GM18907 (cell line): Measurements from ENCODE around the gene EPHA7.

Experiments
- ATAC-seq: cut with Tn5 transposase; IDR thresholded peaks from one replicate; pipeline ENCODE4 v1.9.1; 2021; ENCODE audit warnings: mild to moderate bottlenecking, moderate library complexity; ENCODE audit not compliant: unreplicated experiment

The EPHA7 gene

DNA sequence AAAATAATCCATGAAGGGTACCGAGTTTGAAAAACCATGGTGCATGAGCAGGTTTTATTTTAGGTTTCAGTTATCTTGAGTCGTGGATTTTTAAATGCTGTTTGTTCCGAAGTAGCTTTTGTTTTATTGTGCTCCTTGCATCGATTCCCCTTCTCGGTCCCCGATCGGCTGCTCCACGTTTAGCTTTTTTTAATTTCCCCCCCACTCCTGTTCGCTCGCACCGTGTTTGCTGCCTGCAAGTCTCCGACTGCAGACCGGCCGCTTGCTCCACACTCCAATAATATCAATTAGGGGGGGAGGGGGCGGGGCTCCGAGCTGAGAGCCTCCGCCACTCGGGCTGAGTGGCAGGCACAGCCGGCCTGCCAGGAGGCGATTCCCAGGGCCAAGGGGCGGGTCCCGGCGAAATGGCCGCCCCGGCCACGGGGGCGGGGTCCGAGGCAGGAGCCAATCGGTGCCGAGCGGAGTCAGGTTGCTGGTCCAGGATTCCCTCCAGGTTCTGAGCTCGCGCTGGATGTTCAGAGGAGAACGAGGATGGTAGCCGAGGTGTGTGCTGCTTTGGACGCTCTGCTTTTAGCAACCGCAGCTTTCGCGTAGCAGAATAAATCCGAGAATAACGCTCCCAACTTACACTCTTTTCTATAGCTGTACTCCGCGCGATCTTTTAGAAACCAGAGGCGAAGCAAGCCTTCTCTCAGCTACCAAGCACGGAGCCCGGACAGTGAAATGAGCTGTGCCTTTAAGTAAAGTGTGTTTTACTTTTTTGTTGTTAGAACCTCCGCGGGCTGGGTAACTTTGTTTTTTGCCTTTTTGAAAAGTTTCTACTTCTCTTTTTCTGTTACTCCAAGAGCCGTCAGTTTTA is at the start of gene EPHA7:
TSS of gene EPHA7 (minus strand) at position 256 of the 859 bp plus-strand sequence. CDS start at position 38, 218 bp downstream.
- peak; percentile 94 for ATAC-seq

DNA sequence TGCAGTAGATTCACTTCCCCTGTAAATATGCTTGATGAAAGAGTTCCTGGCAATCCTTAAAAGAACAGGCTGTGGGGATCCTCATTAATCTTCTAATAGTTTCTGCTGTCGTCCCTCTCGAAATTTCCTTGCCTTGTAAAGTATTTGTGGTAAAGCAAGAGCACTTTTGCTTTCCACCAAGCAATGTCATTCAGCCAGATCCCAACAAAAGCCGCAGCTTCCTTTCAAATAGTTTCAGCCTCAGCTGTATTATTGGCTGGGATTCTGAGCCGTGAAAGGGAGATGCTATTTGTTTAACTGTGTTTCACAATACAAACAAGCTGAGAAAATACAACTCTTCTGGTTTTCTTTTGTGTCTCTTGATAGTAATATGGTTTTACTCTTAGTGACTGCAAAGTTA is 48.9 kb upstream of the EPHA7 start:
- no peak for ATAC-seq

GRCh38 chr6:93454533-93454932 is 35.2 kb upstream of the EPHA7 start:
- no peak for ATAC-seq

DNA sequence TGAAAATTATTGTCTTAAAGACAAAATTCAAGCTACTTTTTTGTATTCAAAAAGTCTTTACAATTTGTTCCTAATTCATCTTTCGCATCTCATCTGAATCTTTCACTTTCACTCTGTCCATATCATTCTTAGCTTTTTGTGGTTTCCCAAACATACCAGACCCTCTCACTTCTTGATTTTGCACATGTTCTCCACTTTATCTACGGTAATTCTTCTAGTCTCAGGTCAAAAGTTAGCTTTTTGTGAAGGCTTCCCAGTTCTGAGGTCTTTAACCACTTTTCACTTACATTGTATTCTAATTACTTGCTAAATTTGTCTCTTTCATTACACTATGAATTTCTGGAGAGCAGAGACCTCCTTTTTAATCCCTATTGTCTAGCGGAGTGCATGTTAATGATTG is 34.6 kb upstream of the EPHA7 start:
- ATAC-seq = peak; percentile 75

GRCh38 chr6:93447874-93448273 is 28.5 kb upstream of the EPHA7 start:
- ATAC-seq = no peak

DNA sequence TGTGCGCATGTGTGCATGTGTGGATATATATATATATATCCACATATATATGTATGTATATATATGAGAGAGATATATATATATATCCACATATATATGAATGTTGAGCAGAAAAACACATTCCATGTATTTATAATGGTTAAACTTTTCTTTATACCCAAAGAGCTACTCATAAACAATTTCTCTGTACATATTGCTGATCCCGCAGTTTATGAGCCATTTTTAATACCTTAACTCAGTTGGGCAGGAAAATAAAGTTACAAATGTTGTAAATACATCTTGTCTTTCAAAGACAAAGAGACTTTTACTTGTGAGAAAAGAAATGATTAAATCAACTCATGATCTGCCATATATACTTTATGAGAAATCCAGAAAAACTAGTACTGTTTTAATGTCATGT is 18.1 kb upstream of the EPHA7 start:
- no peak for ATAC-seq

GRCh38 chr6:93433592-93433991 is 14.2 kb upstream of the EPHA7 start:
- no peak for ATAC-seq

DNA sequence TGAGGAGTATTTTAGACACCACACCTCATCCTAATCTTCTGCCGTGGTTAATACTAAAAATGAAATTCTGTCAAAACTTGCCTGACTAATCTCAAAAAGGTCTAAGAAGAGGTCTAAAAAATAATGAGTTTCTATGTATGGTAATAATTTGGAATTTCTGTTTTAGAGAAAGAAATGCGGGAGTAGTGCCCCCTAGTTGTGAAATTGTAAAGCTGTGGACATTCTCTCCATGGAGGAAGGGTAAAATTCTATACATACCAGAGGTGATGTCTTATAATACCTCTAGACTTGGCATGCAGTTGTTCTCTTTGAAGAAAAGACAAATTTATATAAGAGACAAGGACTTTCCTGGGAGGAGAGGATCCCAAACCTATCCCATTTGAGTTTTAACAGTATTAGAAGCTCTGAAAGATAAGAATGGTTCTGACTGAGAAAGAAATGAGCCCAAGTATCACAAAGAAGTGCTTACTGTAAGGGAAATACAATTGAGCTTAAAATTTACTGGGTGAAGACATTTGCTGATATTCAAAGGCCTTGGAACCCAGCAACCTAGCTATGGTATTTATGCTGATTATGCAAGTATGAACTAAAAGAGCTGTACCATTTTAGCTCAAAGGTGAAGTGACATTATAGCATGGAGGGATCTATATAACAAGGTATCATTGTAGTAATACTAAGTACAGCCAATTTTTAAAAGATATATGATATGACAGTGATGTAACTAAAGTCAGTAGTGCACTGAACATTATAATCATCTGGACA is 5.1 kb upstream of the EPHA7 start:
- no peak for ATAC-seq

DNA sequence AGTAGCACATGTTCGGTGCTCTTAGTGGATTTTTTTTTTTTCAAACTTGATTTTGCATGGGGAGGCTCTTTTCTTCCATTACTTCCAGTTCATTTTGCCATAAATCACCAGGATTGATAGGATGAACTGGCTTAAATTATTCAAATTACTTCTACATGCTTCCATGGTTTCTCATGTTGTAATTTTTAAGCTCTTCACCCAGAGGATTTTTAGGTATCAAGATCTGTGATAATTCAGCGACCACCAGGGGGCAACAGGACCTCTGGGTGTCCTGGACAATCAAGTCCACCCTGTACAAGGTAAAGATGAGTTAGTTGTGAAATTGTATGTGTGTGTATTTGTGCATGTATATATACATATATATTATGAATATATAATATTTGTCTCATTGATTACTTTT is 4.2 kb upstream of the EPHA7 start:
- no peak for ATAC-seq

DNA sequence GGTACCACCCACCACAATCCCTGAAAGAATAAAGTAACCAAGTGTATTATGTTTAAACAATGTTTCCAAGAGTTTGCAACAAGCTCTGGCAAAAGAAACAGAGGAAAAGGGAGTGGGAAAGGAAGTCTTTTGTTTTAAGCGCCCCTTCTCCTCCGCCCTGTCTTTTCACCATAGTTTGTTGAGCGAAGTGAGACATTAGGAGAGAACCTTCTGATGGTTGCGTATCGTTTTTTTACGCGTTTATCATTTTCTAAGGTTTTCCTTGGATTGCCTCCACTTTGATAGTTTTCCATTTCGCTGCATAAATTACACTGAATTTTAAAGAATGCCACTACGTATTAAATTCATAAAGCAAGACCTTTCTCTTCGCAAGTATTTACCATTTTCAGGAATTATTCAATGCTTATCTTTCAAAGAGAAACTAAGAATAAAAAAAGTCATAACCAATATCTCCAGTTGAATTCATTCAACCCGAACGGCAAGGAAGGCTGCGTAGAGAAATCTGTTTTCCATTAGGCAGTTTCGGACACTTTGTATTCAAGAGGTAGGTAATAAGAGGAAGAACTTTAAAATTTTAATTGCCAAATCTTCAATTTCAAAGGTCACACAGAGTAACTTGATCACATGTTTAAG is 920 bp upstream of the EPHA7 start:
- no peak for ATAC-seq

DNA sequence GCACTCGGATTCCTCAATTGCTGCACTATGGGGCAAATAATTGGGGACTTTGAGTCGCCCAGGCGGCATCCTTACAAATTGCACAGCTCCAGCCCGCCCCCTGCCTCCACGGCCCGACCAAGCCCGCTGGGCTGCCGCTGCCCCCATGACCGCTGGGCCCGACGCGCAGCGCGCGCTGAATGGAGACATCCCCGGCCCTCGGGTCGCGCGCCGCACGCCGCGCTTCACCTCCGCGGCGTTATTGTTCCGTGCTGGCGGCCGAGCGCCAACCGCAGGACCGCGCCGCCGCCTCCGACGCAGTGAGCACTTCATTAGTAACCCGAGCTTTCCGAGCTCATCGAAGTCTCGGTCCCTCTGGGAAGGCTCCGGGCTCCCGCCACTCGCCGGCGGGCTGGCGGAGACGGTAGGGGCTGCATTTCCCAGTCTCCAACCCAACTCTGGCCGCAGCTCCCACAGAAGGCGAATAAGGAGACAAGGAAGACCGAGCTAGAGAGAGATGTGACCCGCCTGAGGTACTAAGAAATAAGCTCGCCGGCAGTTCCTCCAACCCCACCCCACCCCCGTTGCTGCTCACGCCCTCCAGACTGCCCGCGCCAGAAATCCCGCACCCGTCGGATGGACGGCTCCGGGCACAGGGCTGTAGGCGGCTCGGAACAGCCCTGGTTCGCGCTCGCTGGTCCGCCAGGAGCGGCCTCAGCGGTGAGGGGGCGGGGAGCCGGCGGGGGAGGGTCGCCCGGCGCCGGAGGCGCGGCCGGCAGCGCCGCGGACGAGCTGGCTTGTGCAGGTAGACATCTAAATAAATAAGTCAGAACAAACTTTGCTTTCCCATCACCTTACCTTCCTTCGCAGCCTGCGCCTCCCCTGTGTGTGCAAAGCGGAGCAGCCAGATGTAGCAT is 703 bp downstream of the EPHA7 start:
- ATAC-seq = peak; percentile 14

DNA sequence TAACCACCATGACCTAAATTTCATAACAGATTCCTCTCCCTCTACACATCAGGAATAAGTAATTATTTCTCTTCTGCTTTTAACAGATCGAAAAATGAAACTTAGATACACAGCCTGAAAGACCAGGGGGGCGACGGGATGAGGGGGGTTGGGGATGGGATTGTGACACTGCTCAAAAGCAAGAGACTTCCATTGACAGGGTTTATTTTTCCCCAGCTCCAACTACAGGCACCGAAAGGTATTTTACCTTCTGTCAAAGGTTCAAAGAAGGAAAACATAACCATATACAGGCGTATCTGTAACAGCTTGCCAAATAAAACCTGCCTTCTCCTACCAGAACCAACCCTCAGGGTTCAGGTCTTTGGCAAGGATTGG is 1.3 kb downstream of the EPHA7 start:
- no peak for ATAC-seq

DNA sequence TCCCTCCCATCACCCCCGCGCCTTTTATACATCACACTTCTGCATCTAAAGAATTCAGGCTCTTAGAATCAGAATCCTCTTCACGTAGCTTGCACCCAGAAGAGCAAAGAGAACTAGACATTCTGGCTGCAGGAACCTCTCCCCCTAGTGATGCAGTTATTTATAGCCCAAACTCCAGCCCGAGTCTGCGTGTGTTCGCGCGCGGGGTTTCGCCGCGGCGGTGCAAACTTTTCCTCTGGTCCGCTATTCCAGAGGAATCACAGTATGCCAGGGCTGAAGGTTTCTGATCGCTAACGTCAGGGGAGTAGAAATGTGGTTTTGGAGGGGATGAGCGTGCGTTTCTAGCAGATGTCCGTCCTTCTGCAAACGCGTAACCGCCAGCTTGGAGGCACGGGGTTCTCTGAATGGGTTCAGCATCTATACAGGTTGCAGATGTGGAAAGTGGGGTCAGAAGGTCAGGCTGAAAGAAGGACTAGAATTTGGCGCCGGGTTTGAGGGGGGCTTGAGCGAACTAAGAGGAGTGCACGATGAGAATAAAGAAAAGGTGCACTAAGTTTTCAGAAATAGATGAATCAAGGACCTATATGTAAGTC is 1.8 kb downstream of the EPHA7 start:
- ATAC-seq = no peak

- no peak for ATAC-seq
These were observed 2.6 kb downstream of the EPHA7 start for GRCh38 chr6:93416571-93417420.

GRCh38 chr6:93413190-93413589 is 6.2 kb downstream of the EPHA7 start:
- ATAC-seq = no peak

DNA sequence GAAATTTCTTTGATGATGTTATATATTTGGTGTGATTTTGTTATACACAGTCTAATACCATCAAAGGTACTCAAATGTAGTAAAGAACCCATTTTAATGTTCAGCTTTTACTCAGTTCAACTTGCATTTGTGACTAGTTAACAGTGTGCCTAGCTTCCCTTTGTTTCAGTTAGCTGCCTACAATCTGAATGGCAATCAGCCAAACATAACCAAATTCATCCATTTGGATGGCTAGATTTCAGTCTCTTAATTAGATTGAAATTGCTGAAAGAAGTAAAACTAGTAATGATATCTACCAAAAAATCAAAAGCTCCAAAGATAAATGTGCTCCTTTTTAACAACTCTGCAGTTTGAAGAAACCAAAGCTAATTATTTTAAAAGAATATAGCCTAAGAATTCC is 6.9 kb downstream of the EPHA7 start:
- ATAC-seq = no peak

DNA sequence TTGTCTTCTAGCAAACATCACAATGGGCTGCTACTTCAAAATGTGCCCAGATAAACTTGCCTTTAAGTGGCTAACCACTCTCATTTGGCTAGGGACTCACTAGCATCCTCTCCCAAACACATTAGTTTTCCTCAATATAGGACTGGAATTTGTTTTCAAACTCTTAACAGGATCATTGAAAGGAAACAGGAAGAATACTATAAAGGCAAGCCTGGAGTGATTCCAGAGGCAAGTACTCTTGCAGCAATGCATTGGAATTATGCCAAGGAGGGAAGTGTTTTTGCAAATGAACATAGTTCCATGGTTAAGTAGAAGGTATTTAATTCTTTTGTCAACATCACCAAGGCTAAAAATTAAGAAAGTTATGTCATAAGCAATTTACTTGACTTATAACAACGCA is 12.2 kb downstream of the EPHA7 start:
- ATAC-seq = no peak

- ATAC-seq = no peak
These were observed 16.0 kb downstream of the EPHA7 start for GRCh38 chr6:93403390-93403789.

- no peak for ATAC-seq
These were observed 20.6 kb downstream of the EPHA7 start for GRCh38 chr6:93398723-93399122.
